WI38 (cell line): Measurements from ENCODE around the gene FNDC3B.

ENCODE experiments used
- H3K4me3 ChIP-seq: 2 replicates; pipeline ENCODE4 v1.5.1; 2011; ENCODE audit warnings: low read depth, mild to moderate bottlenecking, control low read depth, low read length
- TF ChIP-seq, protein P1 (sequence below): IDR thresholded peaks from 2 replicates; pipeline ENCODE4 v1.5.1; 2012; ENCODE audit warnings: low read depth, mild to moderate bottlenecking, control low read depth, low read length

The FNDC3B gene

GRCh38 chr3:172057059-172057458 lies 17.7 kb downstream of the FNDC3B start:
- TF ChIP-seq, protein P1, sequence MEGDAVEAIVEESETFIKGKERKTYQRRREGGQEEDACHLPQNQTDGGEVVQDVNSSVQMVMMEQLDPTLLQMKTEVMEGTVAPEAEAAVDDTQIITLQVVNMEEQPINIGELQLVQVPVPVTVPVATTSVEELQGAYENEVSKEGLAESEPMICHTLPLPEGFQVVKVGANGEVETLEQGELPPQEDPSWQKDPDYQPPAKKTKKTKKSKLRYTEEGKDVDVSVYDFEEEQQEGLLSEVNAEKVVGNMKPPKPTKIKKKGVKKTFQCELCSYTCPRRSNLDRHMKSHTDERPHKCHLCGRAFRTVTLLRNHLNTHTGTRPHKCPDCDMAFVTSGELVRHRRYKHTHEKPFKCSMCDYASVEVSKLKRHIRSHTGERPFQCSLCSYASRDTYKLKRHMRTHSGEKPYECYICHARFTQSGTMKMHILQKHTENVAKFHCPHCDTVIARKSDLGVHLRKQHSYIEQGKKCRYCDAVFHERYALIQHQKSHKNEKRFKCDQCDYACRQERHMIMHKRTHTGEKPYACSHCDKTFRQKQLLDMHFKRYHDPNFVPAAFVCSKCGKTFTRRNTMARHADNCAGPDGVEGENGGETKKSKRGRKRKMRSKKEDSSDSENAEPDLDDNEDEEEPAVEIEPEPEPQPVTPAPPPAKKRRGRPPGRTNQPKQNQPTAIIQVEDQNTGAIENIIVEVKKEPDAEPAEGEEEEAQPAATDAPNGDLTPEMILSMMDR = no peak
- H3K4me3 ChIP-seq = no peak overlapping the region

DNA sequence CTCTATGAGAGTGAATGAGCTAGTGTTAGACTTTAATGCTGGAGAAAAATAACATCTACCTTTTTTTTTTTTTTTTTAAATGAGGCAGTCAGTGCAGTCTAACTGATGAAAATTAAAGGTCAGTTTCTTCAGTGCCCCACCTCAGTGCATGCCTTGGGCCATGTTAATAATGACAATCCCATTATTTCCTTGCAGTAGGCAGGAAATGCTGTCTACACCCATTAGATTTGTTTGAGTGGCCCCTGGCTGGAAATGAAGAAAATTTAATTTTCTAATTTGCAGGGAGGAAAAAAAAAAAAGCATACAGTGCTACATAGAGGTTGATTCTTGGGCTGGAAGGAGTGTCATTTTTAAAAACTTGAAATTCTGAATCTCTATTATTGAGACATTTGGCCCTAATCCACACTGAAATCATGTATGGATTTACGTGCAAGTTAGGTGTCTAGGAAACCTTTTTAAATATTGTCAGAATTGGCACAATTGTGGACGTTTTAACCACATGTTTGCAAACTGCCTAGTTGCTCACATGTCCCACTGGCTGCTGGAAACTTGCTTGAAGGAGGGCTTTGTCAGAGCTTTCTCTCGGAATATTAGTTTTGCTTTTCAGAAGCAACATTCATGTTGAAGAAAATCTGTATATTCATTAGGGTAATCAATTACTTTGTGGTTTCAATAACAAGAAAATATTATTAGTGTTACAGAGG lies 18.4 kb downstream of the FNDC3B start:
- TF ChIP-seq, protein P1 = no peak
- no peak overlapping the region for H3K4me3 ChIP-seq

DNA sequence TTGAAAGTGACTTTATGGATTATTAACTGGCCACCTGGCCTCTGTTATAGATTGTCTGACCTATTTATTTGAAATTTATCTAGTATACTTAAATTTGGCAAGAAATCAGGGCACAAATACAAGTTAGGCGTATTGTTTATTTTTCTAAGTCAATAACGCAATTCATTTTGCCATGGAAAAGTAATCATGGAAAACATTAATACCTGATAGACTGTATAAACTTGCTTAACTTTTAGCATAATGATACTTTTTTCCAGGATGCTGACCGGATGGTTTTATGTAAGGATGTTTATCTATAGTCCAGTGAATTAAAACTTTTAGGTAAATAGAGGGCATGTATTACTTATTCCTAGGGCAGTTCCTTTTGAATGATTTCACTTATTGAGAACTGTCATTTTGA lies 20.2 kb downstream of the FNDC3B start:
- H3K4me3 ChIP-seq = no peak overlapping the region
- TF ChIP-seq, protein P1 = no peak

- no peak overlapping the region for H3K4me3 ChIP-seq
- TF ChIP-seq, protein P1 = no peak
Observed at GRCh38 chr3:172060234-172060633, 20.9 kb downstream of the FNDC3B start.

- H3K4me3 ChIP-seq = no peak overlapping the region
- TF ChIP-seq, protein P1 = no peak
Observed at GRCh38 chr3:172061724-172062184, 22.4 kb downstream of the FNDC3B start.

DNA sequence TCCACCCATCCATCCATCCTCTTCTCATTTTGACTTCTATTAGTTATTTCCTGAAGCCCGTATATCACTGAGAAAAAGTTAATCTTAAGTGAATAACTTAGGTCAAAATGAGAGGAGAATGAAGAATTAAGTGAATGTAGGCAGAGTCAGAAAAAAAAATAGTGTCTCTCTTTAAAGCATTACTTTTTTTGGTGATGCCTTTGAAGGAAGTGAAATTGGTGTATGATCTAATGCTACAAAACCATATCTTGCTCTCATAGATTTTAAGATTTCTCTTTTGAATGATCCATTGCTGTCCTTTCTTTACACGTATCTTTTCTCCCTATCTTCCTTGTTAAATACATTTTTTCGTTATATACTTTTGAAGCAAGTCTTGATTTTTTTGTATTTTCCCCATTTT lies 23.4 kb downstream of the FNDC3B start:
- no peak overlapping the region for H3K4me3 ChIP-seq
- TF ChIP-seq, protein P1 = no peak
